NCI-H1417 treated with DMSO at 0.1 percent for 48 hours (cell line): ENCODE results near the gene CPED1.
"Not testable (repeated sequence)": the region's sequence is repeated elsewhere in the genome, so short reads cannot be mapped to it uniquely, and the experiment has no call there.

ENCODE experiments used
- DNase-seq: peaks from one replicate; lab custom pipeline; 2025; lab: John Stamatoyannopoulos, UW

CPED1 gene

DNA sequence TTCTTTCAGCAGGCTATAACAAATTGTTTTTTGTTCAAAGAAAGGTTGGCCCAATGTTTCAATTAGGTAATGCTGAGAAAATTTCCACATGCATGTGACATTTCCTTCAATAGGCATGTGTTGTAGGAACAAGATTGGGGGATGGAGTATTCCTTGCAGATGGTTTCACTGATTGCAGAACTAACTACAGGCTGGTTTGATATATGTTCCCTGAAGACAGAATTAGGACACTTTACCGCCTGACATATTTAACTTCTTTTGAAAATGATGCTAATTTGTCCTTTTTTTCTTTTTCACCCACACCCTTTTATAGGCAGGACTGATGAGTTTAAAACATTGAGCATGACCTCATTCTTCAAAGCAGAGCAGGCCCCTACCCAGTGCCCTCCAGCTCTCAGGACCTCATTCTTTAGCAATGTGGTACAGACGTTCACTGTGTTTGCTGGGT lies 163.3 kb downstream of the CPED1 start:
- DNase-seq = no peak

DNA sequence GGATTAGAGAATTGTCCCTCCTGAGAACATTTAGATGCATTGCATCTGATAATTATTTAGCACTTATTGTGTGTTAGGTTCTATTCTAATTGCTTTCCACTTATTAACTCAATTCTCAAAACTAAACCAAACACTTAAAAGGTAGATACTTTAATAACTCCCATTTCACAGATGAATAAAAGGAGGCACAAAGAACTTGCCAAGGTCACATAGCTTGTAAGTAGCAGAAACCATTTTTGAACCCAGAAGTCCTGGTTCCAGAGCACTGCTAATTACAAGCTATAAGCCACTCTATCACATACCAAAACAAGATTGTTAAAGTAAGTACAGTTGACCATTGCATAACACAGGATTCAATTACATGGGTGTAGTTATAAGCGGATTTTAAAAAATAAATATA lies 164.9 kb downstream of the CPED1 start:
- no peak for DNase-seq

- DNase-seq = no peak
These were observed 165.5 kb downstream of the CPED1 start for GRCh38 chr7:121153995-121154394.

DNA sequence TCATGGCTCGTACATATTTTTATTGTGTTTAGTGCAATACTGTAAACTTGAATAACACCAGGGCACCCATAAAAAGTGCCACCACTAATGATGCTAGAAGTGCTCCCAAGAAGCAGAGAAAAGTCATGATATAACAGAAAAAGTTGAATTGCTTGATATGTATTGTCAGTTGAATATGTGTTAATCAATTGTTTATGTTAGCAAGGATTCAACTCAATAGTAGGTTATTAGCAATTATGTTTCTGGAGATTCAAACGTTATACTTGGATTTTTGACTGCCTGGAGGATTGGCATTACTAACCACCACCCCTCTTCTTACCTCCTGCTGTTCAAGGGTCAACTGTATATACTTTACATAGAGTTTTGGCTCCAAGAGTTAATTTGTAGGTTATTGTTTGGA lies 168.3 kb downstream of the CPED1 start:
- DNase-seq = no peak

- DNase-seq = no peak
These were observed 168.8 kb downstream of the CPED1 start for GRCh38 chr7:121157341-121157751.

DNA sequence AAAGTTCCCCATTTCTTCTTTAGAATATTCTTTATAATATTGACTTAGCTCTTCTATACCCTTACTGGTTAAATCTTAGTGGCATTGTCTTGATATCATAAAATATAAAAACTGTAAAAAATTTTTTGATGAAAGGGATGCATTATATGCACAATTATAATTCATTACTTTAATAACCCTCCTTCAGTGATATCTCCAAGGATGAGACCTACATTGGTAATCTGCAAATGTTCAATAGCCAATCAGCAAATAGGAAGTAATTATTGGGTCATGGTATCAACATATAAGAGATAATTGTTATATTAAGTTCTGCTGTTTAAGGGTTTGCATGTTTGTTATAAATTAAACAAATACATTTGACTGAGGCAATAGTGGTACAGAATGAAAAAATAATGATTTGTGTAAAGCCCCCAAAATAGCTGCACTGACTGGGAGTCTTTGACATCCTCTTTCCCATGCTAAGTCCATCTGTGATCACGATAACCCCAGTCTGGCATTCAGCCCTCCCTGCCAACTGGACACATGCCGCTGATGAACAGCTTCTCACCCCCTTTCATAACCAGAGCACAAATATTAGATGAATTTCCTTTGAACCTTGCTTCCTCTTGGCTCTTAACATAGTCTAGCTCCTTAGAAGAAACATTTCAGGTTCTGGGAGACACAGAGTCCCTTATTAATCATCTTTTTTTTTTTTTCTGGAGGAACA lies 169.5 kb downstream of the CPED1 start:
- no peak for DNase-seq

DNA sequence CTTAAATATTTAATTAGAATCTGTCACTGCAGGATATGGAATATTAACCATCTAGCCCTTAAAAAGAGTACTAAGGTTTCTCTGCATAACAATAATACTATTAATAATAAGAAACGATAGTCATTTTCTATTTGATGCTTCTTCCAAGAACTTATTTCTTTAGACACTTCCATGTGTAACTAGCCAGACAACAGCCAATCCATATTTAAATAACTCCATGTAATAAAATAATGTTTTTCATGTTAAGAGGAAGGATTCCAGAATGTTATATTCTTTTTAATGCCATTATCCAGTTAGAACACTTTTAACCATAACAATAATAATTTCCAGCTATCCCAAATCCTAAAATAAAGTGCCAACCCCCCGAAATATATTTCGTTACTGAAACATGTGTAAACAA lies 170.2 kb downstream of the CPED1 start:
- no peak for DNase-seq

- no peak for DNase-seq
These were observed 171.0 kb downstream of the CPED1 start for GRCh38 chr7:121159553-121159952.

DNA sequence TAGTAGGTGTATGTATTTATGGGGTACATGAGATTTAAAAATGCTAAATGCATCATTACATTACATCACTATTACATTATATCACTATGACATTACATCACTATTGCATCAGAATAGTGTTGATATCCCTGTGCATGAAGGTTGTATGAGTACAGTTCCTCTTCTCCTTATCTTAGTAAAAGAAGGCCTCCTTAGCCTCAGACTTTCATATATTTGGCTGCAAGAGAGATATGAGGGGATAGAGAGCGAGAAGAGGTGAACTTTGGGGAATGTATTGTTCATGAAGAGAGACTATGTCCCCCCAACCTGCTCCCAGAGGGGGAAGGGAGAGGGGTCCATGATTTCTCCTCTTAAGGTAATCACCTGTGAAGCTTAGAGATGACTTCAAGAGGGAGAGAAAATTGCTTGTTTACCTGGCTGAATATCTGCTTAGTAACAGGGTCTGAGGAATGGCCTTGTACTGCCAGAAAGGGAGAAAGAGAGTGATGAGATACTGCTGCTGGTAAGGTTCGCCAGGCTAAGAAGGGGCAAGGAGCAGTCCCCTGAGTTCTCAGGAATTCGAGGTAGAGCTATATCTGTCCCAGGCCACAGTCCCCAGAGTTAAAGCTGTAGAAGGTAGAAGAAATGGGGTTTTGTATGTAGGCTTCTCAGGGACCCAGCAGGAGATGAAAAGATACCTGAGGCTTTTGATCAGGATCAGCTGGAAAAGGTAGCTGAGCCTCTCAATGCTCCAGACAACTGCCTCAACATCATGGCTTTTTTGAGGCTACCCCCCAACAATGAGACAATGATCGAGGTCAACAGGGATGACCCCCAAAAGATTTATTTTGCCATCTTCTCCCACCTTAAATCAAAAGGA lies 171.9 kb downstream of the CPED1 start:
- DNase-seq = no peak

GRCh38 chr7:121163699-121164098 lies 175.2 kb downstream of the CPED1 start:
- DNase-seq = no peak

DNA sequence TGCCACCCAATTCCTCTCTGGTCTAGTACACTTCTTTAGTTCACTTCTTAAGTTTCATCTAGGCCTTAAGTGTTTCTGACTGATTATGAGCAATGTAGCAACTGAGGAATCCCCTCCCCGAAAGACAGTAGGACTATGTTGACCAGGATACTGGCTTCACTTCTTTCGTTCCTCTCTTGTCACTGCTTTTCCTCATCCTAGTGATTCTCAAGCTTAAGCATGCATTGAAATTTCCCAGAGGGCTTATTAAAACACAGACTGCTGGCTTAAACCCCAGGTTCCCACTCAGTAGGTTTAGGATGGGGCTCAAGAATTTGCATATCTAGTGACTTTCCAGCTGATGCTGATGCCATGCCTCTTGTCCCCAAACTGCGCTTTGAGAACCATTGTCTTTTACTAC lies 175.7 kb downstream of the CPED1 start:
- no peak for DNase-seq

GRCh38 chr7:121166916-121167315 lies 178.4 kb downstream of the CPED1 start:
- DNase-seq = no peak

GRCh38 chr7:121167971-121168370 lies 179.5 kb downstream of the CPED1 start:
- DNase-seq = no peak

DNA sequence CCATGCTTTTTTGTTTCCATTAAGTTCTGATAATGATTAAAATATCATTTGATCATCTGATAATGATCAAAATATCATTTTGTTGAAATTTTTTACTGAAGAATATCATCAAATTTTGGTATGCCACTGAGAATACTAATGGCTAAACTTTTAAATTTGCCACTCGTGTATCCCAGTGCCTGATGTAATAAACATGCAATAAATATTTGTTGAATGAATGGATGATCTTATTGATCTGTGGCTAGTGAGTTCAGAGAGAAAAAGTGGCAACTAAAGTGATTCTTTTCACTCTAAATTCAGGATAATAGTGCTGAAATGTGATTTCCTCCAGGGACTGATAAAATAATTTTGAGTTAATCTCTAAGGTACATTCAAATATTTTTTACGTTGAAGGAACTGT lies 181.0 kb downstream of the CPED1 start:
- DNase-seq = no peak

DNA sequence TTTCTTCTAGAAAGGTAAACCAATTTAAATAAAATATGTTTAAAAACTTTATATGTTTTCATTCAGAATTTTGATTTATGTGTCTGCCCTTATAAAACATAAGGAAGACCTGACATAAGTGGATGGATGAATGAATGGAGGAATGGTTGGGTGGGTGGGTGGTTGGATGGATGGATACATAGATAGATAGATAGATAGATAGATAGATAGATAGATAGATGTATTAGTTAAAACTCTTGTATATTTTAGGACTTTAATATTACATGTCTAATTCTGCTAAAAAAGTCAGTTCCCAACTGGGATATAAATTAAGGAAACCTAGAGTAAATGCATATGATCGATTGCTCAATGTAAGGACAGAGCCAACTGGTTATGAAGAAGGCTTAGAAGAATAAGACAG lies 184.0 kb downstream of the CPED1 start:
- DNase-seq = no peak

GRCh38 chr7:121175826-121176225 lies 187.3 kb downstream of the CPED1 start:
- no peak for DNase-seq

DNA sequence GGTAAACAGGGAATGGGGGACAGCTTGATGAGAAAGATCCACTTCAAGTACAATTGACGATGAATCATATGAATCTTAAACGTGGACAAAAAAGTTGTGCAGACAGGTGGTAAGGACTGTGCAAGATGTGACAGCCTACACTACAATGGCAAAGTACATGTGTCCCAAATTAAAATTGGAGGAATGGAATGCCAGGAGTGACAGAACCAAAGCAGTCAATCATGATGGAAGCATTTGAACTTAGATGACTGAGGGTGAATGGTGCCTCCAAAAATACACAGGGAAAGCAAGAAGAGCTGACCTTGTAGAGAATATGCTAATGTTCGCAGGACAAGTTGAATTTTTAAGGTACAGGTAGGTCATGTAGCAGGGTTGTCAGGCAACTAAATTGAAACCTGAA lies 189.9 kb downstream of the CPED1 start:
- no peak for DNase-seq

DNA sequence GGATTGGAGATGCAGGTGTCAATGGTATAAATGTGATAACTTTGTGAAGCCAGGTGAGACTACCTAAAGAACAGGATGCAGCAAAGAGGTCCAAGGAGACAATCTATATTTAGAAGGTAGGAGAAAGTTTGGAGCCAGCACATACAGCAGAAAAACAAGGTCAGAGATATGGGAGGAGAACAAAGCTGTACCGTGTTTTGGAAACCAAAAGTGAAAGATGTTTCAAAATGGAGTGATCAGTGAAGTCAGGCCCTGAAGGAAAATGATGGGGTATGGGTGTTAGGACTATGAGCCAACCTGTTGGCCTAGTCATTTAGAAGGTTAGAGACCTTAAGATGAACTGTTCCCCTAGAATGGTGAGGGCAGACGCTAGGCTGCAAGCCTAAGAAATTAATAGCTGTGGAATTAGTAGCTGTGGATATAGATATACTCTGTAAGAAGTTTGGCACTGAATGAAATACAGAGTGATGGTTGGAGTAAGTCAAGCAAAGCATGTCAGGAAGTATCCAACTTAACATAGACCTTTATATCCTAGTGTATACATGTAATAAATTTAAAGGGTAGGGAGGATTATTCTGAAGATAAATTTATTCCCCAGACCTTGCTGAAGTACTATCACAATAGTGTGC lies 190.5 kb downstream of the CPED1 start:
- no peak for DNase-seq

GRCh38 chr7:121180436-121181063 lies 192.0 kb downstream of the CPED1 start:
- DNase-seq = no peak

DNA sequence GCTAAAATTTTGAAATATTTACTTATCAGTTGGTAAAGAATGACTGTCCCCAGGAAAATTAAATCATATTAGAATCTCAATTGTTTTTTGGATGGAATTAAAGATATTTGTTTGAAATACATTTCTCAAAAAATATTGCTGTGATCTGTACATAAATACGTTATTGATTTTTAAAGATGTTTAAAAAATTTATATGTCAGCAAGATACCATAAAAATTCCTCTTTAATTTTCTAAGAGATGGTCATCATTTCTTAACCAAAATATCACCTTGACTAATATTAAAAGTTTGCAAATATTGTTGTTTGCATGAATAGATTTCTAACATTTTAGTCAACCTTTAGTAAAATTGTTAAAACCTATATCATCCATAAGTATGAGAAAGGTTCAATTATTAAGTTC lies 192.8 kb downstream of the CPED1 start:
- no peak for DNase-seq

DNA sequence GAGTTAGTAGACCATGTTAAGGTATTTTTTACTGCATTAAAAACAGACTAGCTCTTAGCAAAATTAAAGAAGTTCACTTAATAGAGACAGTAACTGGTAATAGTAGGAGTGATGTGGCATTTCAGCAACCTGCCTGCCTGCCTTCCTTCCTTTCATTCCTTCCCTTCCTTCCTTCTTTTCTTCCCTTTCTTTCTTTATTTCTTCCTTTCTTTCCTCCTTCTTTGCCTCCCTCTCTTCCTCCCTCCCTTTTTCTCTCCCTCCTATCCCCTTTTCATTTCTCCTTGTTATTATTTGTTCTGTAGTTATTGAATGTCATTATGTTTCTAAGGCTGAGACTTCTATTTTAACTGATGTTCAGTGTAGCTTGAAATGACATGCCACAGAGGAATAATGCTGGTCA lies 193.8 kb downstream of the CPED1 start:
- DNase-seq = no peak

- DNase-seq = no peak
These were observed 194.4 kb downstream of the CPED1 start for GRCh38 chr7:121182902-121183301.

- DNase-seq = not testable (repeated sequence)
These were observed 195.4 kb downstream of the CPED1 start for GRCh38 chr7:121183883-121184282.
